ENCODE data around the gene TMEM94. TPM values are rescaled to one million over a fixed set of nuclear protein-coding genes. Genes with fewer than 3 reads are reported as not detected.

Gene TMEM94
- total RNA-seq, 1 donor: 28.5 TPM

DNA sequence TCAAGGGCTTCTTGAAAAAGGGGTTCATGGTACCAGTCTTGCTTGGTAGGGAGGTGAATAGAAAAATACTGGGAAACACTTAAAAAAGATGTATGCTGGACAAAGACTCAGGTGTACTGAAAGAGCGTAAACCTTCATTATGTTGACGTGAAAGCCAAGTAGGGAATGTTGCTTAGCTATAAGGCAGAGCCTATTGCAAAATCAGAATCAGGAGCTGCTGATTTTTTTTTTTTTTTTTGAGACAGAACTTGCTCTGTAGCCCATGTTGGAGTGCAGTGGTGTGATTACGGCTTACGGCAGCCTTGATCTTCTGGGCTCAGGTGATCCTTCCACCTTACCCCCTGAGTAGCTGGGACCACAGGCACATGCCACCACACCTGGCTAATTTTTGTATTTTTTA is 3.9 kb downstream of the TMEM94 start:
- no peak for DNase-seq (ENCODE audit: low read depth)
- no peak overlapping the region for H3K4me3 ChIP-seq (ENCODE audit: low read depth, low read length)
- TF ChIP-seq, protein P1, sequence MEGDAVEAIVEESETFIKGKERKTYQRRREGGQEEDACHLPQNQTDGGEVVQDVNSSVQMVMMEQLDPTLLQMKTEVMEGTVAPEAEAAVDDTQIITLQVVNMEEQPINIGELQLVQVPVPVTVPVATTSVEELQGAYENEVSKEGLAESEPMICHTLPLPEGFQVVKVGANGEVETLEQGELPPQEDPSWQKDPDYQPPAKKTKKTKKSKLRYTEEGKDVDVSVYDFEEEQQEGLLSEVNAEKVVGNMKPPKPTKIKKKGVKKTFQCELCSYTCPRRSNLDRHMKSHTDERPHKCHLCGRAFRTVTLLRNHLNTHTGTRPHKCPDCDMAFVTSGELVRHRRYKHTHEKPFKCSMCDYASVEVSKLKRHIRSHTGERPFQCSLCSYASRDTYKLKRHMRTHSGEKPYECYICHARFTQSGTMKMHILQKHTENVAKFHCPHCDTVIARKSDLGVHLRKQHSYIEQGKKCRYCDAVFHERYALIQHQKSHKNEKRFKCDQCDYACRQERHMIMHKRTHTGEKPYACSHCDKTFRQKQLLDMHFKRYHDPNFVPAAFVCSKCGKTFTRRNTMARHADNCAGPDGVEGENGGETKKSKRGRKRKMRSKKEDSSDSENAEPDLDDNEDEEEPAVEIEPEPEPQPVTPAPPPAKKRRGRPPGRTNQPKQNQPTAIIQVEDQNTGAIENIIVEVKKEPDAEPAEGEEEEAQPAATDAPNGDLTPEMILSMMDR (IDR thresholded peaks at IDR 0.05; ENCODE audit: insufficient read depth, low read depth, low read length): no peak

DNA sequence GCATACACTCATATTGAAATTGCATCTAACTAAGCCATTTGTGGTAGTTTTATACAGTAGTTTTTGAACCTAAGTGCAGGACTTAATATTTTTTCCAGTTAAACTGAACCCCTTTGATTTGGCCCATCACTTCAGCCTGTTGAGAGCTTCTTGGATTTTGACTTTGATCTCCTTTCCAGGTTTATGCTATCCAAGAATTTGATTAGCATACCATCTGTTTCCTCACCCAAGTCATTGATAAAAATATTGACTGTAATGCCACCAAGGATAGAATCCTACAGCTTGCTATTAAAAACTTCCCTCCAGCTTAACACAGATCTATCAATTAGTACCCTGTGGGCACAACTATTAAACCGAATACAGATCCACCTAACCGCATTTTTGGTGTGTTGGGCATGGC is 7.2 kb downstream of the TMEM94 start:
- TF ChIP-seq, protein P1 (IDR thresholded peaks at IDR 0.05; ENCODE audit: insufficient read depth, low read depth, low read length): no peak
- DNase-seq (ENCODE audit: low read depth): no peak
- H3K4me3 ChIP-seq (ENCODE audit: low read depth, low read length): no peak overlapping the region

DNA sequence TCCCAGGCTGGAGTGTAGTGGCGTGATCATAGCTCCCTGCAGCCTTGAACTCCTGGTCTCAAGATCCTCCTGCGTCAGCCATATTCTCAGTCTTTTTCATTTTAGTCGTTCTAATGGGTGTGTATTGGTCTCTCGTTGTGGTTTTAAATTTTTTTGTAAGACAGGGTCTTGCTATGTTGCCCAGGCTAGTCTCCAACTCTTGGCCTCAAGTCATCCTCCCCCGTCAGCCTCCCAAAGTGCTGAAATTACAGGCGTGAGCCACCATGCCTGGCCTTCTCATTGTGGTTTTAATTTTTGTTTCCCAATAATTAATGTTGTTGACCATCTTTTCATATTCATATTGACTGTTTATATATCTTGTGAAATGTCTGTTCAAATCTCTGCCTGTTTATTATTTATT is 8.6 kb downstream of the TMEM94 start:
- H3K4me3 ChIP-seq (ENCODE audit: low read depth, low read length): no peak overlapping the region
- TF ChIP-seq, protein P1 (IDR thresholded peaks at IDR 0.05; ENCODE audit: insufficient read depth, low read depth, low read length): no peak
- DNase-seq (ENCODE audit: low read depth): no peak

DNA sequence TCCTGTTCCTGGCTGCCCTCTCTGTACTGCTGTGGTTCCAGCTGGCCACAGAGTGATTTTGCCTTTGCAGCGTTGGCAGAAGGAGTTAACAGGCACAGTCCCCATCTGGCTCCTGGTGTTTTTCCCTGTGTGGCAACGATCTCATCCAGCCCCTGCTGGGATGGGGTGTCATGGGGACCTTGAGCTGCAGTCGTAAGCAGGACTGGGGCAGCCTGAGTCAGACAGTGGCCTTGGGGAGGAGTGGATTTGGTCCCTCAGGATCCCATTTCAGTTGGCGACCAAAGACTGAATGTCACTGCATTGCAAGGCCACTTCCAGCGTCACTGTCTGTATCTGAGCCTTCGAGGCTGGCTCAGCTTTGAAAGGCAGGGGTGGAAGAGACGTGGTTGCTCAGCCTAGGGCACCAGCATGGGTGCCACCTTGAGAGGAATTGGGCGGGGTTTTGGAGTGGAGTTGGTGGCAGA is 11.9 kb downstream of the TMEM94 start:
- H3K4me3 ChIP-seq (ENCODE audit: low read depth, low read length): no peak overlapping the region
- TF ChIP-seq, protein P1 (IDR thresholded peaks at IDR 0.05; ENCODE audit: insufficient read depth, low read depth, low read length): no peak
- no peak for DNase-seq (ENCODE audit: low read depth)

DNA sequence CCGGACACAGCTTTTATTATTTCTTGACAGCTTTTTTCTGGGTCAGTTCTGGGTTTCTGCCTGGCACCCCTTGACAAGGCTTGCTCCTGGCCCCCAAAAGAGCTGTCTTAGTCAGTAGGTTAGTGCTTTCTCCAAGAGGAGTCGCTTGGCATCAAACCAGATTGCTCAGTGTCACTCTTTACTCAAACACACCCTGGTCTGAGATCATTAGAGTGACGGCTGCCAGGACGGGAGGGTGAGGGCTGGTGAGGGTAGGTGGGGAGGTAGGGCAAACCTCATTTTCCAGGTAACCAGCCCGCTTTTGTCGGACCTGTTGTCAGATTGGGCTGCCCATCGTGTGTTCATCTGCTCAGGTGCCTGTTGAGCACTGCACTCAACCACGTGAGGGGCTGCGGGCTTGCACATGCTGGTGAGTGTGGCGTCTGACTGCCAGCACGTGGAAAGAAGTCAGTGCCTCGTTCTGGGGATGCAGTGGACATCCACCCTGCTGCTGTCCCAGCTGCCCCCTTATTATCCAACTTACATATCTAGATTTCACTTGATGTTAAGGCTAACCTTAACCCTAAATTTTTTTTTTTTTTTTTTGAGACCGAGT is 12.4 kb downstream of the TMEM94 start:
- H3K4me3 ChIP-seq (ENCODE audit: low read depth, low read length): no peak overlapping the region
- TF ChIP-seq, protein P1 (IDR thresholded peaks at IDR 0.05; ENCODE audit: insufficient read depth, low read depth, low read length): no peak
- DNase-seq (ENCODE audit: low read depth): no peak

DNA sequence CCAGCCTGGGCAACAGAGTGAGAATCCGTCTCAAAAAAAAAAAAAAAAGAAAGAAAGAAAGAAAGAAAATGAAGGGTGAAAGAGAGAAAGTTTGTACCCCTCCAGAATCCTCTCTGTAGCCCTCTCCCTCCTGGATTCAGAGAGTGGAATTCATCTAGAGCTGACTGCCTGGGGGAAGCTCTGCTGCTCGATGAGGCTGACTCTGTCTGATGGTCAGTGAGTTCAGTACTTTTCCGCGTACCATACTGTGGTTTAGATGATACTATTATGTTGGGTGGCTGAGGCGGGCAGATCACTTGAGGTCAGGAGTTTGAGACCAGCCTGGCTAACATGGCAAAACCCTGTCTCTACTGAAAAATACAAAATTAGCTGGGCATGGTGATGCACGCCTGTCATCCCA is 14.8 kb downstream of the TMEM94 start:
- TF ChIP-seq, protein P1 (IDR thresholded peaks at IDR 0.05; ENCODE audit: insufficient read depth, low read depth, low read length): no peak
- DNase-seq (ENCODE audit: low read depth): no peak
- no peak overlapping the region for H3K4me3 ChIP-seq (ENCODE audit: low read depth, low read length)

DNA sequence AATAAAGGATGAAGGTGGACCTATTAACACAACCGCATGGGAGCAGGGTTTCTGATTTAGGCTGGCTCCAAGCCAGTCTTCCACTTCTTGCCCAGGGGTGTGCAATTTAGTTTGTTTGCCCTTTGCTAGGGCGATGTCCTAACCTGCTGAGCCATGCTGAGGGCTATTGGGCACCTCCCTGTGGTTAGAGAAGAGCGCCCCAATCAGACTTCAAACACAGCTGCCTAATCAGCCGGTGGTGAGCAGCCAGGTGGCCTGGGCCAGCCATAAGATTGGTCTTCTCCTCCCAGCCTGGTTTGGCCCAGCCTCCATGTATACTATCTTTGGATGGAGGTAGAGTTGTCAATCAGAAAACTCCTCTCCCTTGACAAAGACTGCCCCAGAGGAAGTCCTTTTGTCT is 15.7 kb downstream of the TMEM94 start:
- TF ChIP-seq, protein P1 (IDR thresholded peaks at IDR 0.05; ENCODE audit: insufficient read depth, low read depth, low read length): no peak
- H3K4me3 ChIP-seq (ENCODE audit: low read depth, low read length): no peak overlapping the region
- no peak for DNase-seq (ENCODE audit: low read depth)

All from fibroblast of villous mesenchyme (primary cell).